NCI-H2029 treated with DMSO at 0.1 percent for 48 hours (cell line): Measurements from ENCODE around the gene SLC24A3.
A peak's percentile ranks its signal among the peaks of the same experiment; 100 is the strongest.

ENCODE experiments used
- DNase-seq: peaks from one replicate; lab custom pipeline; 2025; lab: John Stamatoyannopoulos, UW

Gene SLC24A3

DNA sequence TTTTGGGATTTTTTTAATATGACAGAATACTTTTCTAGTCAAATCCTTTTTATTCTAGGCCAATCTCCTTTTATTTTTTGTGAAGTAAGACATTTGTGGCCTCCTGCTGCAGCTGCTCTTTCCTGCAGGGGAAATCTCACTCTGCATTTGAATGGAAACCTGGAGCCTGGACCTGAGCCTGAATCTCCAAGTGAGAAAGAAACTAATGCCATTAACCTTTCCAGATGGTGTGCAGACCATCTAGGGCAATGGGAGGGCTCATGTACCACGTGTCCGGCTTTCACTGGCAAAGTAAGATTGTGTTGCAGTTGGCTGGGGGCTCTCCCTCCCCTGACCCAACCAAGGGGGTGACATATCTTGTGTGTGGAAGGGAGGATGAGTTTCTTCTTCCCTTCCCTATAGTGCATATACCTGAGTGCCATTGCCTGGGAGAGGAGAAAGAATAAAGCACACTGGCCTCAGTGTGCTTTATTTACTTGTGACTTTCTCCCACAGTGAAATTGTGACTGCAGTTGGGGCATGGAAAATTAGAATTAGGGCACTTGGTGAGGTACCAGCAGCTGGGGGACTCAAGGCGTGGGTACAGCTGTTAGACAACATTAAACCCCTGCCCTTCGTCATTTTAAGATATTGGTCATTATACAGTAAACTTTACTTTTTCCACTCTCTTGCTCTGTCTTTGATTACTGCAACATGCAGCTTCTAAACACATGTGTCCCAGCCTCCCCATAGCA is 385.8 kb downstream of the SLC24A3 start:
- DNase-seq: no peak

DNA sequence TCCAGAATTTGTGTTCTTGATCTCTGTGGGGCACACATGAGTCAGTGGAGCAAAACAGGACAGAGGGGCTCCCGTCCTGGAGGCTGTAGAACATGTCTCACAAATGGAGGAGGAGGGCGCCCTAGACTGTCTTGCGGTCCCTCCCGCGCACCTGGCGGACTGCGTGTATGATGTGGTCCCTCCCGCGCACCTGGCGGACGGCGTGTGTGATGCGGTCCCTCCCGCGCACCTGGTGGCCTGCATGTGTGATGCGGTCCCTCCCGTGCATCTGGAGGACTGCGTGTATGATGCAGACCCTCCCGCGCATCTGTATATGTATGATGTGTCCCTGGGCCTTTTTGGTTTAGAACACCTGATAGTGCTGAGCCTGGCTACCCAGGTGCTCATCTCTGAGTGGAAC is 386.8 kb downstream of the SLC24A3 start:
- DNase-seq: no peak

DNA sequence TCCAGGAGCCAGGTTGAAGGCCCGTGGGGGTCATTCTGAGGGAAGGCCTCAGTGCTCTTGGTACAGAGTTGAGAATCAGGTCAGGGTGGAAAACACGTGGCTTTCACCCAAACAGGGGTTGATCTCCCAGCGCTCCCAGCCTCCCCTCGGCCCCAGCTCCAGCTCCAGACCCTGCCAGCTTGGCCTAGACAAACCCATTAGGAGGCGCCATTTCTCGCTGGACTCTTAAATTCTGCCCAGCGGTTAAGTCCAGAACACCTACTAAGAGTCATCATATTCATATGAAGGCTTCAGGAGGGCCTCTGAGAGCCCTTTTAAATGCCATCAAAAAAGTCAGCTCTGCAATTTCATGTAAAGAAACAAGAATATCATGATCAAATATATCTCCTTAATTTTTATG is 387.6 kb downstream of the SLC24A3 start:
- no peak for DNase-seq

DNA sequence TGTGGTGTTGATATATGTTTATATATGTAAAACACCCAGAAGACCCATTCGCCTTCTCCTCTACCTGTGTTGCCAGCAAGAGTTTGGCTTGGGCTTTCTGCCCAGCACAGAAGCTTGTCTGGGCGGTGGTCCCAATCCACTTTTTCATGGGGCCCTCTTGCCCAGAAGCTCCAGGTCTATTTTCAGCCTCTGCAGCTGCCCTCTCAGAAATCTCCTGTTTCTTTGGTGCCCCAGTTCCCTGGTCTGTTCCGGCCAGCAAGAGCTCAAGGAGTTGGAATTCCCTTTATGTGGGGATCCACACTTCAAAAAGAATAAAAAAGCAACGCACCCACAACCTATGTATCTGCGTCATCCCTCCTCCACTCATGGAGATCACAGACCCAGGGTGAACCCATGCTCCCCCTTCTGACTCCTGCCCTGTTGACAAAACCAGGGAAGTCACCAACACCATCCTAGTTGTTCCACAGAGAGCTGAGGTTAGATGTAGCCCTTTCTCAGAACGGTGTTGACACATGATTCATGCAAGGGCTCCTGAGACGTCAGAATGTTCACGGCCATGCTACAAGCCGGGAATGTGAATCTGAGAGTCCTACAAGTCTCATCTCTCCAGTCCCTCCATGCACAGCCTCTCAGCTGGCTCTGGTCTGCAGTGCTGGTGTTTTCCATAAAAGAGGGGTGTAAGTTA is 388.8 kb downstream of the SLC24A3 start:
- DNase-seq: no peak

DNA sequence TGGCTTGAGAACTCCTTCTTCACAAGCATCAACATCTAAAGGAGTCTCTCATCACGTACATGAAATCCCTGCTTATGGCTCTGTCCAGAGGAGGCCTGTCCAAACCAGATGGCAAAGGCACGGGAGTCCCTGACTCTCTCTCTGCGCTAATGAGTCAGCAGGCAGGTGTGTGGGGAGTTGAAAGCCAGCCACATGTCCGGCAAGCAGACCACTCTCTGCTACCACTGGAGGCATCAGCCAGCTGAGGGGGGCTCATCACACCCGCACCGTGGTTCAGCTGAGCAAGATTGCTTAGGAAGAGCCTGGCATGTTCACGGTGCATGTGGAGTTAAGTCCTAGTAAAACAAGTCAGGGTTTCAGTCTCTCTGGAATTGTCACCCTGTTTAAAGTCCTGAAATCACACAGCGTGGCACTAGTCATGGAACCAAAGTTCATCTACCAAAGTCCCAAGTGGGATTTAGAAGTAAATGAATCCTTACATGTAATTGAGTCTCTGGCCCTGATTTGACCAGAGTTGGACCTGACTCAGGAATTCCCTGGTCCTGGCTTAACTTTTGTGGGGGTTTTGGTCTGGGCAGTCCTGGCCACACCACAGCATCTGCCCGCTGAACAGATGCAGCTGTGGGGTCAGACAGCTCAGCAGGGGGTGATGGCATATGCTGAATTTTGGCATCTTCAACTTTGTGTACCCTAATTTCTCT is 390.4 kb downstream of the SLC24A3 start:
- no peak for DNase-seq

DNA sequence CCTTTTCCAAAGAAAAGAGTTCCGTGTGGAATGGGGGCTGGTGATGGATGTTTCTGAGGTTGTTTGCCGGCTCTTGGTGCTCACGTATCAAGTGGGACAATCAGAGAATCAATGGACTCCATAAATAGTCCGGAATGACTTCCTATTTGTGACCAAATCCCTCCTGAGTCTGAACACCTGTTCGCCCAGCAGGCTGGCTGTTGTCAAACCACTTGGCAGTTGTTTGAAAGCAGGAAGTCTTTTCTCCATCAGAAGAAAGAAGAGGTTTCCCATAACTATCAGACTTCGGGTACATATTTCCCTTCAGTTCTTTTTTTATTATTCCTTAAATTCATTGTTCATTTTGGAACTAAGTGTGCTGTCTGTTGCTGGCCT is 390.9 kb downstream of the SLC24A3 start:
- peak; percentile 6 for DNase-seq

DNA sequence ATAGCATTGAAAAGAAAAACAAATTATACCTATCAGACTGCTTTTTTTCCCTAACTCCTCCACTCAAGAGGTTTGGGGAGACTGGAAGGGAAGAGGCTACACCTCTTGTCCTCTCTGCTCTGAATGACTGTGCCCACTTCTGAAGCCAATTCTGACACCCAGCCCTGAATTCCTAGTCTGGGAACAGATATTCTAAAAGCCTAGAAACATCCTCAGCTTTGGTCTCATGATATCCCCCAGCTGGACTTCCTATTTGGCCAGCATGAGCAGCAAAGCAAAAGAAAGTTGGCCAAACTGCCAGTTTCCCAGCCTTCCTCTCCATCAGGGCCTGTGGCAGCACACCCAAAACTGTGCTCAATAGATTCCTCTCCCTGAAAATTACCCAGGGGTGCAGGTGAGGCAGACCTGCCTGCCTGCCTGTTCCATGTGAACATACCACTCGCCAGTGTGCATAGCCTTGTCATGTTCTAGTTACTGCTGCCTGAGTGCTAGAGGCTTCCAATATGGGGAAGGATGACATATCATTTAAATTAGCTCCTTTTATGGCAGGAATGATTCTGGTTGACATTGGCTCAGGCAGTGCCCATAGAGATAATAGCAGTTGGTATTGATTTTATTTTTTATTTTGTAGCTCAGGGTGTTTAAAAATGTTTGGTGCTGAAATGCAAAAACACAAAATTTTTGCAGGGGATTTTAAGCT is 393.5 kb downstream of the SLC24A3 start:
- no peak for DNase-seq

DNA sequence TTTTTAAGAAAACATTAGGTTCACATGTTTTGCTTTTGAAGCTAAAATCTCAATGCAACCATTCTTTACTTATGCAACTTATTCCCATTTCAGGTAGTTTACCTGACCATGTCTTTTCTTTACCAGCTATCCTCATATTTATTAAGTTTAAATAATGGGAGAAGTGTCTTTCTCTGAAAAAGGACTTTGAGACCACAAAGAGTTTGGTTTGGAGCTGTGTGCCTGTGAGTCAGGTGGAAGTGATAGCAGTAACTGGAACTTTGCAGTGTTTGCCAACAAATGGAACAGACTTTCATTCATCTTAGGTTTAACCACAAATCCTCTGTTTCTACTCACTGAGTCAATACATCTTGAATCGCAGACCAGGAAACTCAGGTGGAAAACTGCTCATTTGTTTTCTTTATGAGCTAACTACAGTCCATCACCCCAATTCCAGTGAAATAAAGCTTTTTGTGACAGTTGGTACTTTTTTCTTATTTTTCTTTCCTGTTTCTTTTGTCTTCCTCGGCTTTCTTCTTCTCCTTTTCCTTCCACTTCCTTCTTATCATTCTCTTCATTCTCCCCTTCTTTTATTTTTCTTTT is 397.3 kb downstream of the SLC24A3 start:
- no peak for DNase-seq

DNA sequence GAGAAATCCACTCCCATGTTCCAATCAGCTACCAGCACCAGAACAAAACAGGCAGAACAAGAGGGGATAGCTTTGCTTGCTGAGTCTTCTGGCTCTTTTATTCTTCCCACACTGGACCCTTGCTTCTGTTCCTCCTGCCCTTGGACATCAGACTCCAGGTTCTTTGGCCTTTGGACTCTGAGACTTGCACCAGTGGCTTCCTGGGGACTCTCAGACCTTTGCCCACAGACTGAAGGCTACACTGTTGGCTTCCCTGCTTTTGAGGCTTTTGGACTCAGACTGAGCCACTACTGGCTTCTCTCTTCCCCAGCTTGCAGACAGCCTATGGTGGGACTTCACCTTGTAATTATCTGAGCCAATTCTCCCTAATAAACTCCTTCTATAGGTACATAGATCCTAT is 403.2 kb downstream of the SLC24A3 start:
- no peak for DNase-seq

DNA sequence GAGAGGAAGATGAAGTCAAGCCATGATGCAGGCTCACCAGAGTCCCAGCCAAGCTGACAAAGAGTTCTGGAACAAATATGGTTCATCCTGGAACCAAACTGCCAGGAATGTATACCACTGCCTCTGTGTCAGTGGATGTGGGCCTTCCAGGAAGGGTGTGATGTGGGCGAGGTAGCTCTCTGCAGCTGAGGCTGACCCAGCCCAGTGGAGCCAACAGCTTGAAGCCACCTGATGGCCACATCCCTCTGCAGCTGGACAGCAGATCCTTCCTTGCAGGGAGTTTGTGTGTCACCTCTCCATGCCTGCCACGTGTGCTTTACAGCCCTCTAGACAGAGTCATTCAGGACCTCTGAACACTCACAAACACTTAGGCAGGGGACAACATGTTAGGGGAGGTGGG is 403.6 kb downstream of the SLC24A3 start:
- no peak for DNase-seq

DNA sequence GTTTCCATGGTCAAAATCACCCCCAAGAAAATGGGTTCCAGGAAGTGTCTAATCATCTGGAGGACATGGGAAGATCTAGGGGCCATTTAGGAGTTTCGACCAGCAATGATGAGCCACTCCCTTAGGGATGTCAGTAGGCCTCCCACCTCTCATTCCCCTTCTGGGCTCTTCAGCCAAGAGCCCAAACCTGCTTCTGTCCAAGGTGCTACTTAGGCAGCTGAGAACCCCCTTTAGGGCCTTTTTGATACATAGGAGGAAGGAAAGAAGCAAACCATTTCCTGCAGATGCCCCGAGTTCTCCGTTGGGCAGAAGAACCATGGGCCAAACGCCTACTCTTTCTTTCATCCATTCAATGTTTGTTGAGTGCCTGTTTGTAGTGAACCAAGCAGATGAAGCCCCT is 404.2 kb downstream of the SLC24A3 start:
- DNase-seq: no peak

DNA sequence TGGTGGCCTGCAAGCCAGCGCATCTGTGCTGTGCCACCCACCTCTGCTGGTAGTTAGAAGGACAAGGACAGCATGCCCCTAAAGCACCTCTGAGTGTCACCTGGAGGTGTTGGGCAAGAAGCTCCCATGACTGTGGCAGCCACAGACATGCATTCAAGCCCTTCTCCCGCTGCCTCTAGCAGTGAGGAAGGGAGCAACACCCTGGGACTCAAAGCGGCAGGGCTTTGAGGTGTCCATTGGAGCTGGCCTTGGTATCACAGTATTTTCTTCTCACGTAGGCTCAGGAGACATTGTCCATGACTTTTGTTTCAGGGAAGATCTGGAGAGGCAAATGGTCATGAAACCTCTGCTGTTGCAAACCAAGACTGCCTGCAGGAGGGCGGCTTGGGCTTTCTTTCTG is 404.8 kb downstream of the SLC24A3 start:
- no peak for DNase-seq

DNA sequence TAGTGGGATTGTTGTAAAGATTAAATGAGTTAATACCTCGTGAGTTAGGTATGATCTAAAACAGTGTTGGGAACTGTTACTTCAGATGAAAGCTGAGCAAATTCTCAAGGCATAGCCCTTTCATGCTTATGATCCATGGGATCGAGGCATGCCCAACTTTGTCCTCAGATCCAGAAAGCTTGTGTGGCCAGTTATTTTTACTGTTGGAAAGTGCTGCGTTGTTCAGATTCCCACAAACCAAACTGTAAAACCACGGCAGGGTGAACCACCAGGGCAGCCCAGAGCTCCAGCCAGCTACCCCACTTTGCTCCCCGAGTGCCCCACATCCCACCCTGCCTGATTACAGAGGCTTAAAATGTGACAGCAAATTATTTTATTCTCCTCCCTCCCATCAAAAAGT is 406.3 kb downstream of the SLC24A3 start:
- no peak for DNase-seq

DNA sequence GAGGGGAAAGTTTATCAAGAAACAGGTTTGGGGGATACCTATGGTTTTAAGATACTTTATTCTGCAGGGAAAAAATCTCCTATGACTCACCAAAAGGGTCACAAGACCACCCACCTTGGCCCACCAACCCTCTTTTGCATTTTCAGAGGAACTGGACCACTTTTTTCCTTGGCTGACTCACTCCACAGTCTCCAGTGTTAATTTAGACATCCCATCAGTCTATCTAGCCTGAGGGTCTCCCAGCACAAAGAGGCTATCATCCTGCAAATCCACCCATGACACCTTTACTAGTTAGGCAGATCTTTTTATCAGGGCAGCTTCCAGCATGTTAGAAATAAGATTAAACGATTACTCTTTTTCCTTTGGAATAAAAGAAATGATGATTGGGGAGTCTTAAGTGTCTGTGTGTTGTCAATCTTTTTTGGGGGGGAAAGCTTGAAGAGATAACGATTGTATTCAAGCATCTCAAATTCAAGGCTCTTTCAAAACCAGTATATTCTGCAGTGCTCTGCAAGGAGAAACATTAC is 407.5 kb downstream of the SLC24A3 start:
- DNase-seq: no peak

DNA sequence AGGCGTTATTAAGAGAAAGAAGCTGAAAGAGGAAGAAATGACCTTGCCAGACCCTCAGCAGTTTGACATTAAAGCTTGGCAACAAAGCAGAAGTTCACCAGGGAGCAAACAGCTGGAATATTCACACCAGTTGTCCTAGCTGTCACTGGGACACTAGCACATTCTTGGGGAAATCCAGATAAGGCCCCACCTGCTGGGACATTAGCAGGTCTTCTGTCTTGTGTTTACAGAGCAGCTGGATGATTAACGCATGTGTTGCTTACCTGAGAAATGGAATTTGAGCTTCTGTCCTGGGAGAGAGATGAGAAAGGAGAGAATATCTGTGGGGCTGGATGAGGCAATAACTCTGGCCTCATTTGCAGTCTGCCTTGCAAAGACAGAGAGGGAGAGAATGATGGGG is 408.0 kb downstream of the SLC24A3 start:
- DNase-seq: no peak

DNA sequence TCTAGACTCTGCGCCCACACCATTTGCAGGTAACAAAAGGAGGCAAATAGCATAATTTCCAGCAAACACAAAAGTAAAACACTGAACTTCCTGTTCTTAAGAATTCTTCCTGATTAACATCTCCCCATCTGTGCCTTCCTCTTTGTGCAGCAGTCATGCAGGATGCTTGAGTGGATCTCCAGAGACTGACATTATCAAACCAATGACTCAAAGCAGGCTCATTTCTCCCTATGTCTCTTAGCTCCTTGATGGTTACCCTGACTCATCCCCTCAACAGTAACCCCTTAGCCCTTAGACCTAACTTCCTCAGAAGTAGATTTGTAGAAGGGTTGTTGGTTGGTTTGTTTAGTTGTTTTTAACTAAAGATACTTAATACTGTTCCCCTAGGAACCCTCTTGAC is 408.6 kb downstream of the SLC24A3 start:
- DNase-seq: no peak

DNA sequence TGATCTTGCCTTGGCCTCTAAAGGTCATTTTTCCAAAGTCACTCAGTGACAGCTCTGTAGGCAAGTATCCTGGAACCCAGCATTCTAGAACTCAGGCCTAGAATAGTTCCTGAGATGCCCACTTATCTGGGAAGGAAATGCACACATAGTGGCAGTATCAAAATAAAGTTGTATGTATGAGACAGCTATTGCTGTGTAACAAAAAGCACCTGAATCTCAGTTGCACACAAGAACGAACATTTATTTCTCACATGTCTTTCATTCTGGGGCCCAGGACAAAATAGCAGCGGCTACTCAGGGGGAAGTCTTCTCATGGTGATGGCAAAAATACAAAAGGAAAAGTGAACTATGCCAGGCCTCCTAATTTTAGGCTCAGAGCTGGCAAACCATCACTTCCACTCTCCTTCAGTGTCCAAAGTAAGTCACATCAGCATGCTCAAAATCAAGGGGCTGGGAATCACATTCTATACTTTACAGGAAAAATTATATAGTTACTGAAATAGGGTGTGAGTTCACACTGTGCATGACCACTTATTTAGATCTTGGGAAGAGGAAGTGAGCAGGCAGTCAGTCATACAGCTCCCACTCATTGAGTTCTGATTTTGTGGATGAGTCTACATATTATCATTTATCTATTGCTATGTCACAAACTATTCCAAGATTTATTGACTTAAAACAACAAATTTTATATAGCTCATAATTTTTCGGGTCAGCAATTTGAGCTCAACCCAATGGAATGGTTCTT is 412.0 kb downstream of the SLC24A3 start:
- no peak for DNase-seq

DNA sequence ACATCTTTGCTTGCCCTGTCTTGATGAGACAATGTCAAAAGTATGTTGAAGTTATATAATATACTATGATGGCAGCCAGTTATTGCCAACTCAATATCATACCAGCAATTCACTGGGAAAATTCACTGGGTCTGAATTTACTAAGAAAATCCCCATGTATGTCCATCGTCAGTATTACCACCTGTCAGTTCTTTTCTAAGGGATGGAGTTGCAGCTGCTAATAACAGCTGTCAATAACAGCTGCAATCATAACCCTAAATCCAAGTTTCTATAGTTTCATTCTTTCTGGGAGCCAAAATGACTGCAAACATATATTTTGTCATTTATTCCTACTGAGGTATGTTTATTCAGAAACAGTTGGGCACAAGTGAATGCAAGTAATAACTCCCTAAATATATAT is 413.0 kb downstream of the SLC24A3 start:
- DNase-seq: no peak

DNA sequence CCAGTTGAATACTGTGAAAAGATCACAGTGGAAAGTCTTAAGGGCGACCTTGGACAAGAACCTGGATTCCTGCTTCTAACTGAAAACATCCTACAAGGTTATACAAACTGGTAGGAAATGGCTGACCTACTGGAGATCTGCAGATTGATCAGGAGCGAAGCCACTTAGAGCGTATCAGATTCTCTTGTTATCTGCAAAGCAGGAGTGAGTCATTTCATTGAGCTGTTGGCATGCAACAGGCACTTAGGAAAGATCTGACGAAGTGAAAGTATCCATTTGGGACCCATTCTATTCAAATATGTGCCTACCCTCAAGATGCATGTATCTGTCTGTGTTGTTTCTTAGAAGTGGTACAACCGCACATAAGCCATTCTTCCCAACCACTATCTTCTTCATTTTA is 414.5 kb downstream of the SLC24A3 start:
- no peak for DNase-seq

DNA sequence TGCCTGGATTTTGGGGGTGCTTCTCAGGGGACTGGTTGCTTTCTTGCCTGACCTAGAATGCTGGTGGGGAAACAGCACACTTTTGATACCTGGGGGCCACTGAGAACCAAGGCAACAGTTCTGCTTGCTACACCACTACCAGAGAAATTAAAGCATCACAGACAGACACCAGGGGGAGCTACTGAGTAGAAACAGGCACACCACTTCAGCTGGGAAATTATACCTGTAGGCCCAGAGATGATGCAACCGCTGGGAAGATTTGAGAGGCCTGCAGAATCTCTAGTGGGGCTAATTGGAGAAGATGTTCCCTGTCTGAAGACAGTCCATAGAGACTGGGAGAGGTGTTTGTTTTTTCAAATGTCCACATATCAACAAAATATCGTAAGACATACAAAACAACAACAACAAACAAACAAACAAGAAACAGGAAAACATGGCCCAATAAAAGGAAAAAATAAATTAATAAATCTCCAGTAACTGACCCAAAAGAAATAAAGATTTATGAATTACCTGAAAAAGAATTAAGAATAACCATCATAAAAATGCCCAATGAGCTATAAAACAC is 416.2 kb downstream of the SLC24A3 start:
- peak; percentile 90 for DNase-seq

DNA sequence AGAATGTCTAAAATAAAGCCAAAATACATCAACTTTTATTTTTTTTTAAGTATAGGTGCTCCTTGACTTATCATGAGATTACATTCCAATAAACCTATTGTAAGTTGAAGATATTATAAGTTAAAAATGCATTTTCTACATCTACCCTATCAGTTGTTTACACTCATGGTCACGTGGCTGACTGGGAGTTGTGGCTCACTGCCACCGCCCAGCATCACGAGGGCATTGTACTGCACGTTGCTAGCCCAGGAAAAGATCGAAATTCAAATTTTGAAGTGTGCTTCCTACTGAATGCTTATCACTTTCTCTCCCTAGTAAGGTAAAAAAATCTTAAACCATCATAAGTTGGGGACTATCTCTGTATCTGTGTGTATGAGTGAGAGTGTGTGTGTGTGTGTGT is 419.0 kb downstream of the SLC24A3 start:
- DNase-seq: no peak
